HG02840 (cell line): ENCODE results near the gene AIG1.
"Not testable (repeated sequence)": the region's sequence is repeated elsewhere in the genome, so short reads cannot be mapped to it uniquely, and the experiment has no call there.

Experiments
- ATAC-seq: cut with Tn5 transposase; IDR thresholded peaks from one replicate; pipeline ENCODE4 v1.9.1; 2021; ENCODE audit warnings: mild to moderate bottlenecking, moderate library complexity, moderate number of reproducible peaks; ENCODE audit not compliant: unreplicated experiment, low FRiP score

AIG1 gene

DNA sequence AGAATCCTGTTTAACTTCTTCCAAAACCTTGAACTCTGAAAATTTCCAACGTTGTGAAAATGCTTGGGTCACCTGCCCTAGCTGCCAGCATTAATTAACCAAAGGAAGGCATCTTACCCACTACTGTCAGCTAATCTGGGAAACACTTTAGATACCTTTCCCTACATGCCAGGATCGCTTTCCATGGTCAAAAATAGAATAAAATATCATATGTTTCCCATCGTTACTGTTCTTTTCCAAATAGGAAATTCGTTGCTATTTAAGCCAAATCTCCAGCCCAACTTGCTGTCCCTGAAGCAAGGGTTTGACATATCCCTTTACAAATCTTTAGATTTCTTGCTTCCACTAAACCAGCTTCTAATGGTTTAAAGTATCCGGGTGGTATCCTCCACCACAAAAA is 157.5 kb downstream of the AIG1 start:
- ATAC-seq, result no peak

DNA sequence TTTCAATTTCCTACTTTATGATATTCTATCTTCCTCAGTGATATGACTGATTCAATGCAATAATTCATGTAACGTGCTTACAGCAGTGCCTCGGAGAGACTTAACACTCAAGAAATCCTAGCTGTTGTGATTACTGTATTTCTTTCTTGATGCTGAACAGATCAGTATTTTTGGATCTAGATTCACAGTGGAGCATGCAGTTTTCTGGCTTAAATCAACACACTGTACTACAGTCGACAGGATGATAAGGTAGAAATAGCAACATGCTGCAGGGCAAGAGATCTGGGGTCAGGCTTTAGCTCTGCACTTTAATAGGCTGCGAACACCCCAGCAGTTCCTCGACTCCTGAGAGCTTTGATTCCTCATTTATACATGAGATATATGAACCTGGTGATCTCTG is 161.0 kb downstream of the AIG1 start:
- no peak for ATAC-seq

DNA sequence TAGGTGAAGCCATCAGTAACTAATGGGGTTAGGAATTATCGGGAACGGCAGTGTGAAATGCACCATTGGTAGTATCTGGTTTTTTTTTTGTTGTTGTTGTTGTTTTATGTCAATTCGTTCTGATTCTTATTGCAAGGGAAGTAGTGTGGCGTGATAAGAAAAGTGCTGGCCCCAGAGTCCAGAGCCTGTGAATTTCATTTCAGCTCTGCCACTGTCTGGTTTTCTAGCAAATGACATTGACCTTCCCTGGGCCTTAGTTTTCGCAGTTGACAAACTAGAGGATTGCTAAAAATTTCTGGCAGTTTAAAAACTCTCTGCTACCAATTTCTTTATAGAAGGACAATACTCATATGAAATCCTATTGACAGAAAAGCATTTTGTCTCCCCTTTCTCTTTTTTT is 161.6 kb downstream of the AIG1 start:
- ATAC-seq, result no peak

DNA sequence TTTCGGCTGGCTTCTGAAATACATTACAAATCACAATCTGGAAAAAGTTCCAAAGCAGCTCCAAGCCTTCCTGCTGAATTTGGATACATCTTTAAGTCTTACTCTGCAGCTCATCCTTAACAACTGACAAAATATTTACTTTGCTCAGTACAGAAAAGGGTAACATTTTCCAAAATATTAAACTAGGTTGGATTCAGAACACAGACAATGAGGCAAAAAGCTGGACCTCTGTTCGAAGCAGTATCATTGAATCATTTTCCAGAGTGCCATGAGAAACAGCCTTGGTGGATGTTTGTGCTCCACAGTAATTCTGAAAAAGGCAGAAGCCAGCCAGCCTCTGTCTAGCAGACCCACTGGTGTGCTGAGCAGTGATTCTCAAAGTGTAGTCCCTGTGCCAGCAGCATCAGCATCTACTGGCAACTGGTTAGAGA is 162.1 kb downstream of the AIG1 start:
- no peak for ATAC-seq

DNA sequence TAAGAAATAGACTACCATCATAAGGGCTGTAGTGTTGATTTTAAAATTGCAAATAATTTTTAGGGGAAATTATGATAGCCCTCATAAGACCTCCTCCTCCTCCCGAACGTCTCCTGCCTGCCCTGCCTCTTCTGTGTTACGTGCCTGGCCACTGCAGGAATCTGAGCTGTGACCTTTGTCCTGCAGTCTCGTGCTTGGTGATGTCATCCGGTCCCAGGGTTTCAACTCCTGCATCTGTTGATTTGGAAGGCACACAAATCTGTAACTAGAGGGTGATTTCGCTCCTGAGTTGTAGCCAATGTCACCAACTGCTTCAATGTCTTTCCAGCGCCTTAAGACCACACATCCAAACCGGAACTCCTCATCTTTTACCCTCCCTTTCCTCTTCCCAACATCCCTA is 163.2 kb downstream of the AIG1 start:
- no peak for ATAC-seq

DNA sequence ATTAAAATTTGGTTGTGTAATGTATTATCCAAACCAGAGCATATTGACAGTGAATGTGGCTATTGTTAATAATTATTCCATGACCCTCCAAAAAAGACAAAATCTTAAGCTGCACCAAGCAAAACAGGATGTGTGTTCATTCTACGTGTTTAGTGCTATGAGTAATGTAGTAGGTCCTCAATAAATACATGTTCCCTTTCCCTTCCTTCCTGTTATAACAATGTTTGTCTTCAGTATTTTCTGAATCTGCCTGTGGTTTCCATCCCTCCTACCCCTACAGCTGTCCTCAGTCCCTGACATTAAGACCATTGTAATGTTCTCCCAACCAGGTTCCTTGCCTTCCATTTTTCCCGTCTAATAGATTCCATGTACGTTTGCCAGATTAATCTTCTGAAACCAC is 163.8 kb downstream of the AIG1 start:
- ATAC-seq, result no peak

DNA sequence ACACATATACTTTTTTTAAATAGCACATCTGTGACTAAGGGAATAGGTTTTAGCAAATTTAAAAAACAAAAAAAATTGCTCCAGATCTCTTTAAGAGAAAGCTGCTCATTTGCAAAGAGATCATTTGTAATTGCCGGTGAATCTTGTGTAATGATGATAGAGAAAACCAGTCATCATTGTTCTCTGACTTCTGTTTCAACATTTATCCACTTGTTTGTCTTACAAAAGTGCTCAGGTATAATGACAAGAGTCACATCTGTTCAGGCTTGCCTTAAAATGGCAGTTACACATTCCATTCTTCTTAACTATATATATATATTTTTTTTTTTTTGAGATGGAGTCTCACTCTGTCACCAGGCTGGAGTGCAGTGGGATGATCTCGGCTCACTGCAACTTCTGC is 165.2 kb downstream of the AIG1 start:
- no peak for ATAC-seq

DNA sequence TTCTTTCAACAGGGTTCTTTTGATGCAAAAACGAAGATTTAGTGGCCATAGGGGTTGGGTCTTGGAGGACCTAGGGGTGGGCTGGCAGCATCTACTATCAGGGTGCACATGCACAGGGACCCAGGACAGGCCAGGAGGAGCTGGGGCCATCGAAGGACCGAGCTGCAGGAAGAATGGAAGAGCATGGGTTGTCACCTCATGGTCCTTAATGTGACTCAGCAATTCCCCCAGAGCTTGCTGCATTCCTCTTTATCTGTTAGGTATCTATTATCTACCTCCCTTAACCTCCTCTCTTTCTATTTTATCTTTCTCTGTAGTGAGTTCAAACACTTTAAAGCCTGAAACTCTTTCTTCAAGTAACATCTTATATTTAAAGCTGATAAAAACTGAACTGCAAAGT is 167.0 kb downstream of the AIG1 start:
- no peak for ATAC-seq

DNA sequence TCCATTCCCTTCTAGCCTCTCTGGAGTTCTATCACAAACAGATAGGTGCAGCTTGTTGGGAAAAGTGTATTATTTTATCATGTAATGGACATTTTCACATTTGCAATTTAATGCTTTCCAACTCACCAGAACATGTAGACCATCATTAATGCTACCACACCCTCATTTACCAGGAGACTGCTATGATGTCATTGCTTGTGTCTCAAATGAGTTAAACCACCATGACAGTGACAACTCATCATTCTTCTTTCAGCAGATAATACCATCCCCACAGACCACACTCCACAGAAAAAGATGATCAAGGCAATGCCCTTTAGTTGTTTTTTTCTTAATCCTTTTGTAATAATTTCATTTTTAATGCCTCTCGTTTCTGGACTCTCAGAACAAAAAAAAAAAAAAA is 168.7 kb downstream of the AIG1 start:
- ATAC-seq, result no peak

DNA sequence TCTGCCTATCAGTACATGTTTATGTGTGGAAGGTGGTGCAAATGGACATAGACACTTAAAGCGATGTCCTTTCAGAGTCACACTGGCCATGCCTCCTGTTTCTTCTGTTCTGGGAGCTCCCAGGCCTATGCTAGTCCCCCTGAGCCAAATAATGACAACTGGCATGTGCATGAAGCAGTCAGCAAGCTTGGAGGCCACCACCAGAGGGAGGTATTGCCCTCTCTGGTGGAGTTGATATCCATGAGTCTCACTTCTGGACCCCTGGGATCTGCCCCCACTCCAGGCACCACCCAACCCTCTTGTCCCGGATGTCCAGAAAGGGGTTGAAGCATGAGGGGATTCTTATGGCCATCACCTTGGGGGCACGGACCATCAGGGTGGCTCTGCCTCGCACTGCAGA is 172.2 kb downstream of the AIG1 start:
- no peak for ATAC-seq

DNA sequence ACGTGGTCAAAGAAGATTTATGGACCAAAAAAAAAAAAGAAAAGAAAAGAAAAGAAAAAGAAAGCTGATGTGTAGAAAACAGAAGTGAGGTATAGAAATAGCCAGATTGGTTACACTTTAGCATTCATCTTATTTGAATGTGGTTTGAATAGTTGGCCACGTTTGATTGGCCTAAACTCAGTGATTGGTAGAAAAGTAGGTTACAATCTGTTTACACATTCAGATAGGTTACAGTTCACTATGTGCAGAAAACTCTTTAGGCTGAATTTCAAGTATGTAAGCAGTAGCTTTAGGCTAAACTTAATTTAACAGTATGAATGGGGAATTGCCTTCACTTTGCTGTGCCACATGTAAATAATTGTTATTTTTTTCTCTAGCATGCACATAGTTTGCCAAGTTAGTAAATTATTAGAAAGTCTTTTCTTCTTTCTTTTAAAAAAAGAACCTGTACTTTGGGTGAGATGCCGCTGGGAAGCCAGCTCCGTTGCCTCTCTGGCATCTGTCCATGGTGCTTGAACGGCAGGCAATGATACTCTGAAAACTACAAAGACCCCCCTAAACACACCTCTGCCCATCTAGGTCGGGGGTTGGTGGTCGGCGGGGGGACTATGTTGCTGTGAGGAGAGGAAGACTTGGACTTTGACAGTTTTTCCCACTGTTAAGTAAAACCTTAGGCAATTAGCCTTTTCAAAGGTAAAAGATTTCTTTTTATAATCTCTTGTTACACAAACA is 173.0 kb downstream of the AIG1 start:
- no peak for ATAC-seq

DNA sequence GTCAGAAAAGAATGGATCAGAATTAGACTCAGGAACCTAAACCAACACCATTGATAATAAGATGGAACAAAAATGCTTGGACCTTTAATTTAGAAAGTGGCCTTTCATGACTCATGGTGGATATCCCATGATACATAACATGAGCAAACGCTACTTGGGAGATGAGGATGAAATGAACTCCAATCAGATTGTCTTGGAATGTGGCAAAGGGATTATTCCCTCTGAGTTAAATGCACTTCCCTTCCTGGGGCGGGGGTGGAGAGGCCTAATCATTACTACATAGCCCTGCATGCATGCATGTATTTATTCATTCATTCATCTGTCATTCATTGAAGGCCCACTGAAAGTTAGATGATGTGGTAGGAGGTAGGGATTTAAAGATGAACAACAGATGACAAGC is 174.0 kb downstream of the AIG1 start:
- no peak for ATAC-seq

DNA sequence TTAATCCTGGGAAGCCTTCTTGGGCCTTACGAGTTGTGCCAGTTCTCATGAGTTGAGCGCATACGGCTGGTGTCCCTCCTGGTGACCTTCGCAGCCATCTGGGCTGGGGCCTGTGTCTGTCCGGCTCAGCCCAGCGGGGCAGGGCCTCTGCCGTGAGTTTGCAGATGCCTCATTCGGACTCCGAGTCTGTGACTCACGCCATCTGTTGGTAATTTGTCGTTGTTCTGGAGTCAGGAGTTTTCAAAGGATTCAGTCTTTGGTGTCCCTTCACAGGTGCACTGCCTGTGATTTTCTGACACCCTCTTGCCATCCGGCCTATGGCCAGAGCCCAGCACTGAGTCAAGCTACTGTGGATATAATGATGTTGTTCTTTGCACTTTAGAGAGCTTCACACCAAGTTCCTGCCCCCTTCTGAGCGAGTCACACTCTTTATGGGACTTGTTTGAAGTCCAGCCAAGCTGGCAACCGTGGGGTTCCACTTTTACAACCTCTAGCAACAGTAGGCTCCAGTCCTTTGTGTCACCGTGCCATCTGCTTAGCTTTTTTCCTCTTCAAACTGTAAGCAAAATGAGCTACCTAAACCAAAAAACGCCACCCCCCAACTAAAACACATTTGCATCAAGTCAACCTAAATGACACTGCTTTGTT is 175.6 kb downstream of the AIG1 start:
- no peak for ATAC-seq

DNA sequence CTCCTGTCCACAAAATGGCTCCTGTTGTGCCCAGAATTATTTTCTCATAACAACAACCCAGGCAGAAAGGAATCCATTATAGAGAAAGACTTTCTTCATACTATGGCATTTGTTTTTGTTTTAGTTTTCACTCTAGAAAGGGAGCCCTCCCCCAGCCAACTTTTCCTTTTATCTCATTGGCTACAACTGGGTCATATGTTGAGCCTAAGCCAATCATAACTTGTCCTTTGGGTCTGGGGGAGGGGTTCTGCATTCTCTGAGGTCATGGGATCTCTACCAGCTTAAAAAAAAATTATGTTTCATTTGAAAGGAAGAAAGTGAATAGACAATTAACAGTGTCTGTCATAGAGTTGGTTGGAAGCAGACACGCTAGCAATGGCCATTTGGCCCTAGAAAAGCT is 177.6 kb downstream of the AIG1 start:
- ATAC-seq, result no peak

DNA sequence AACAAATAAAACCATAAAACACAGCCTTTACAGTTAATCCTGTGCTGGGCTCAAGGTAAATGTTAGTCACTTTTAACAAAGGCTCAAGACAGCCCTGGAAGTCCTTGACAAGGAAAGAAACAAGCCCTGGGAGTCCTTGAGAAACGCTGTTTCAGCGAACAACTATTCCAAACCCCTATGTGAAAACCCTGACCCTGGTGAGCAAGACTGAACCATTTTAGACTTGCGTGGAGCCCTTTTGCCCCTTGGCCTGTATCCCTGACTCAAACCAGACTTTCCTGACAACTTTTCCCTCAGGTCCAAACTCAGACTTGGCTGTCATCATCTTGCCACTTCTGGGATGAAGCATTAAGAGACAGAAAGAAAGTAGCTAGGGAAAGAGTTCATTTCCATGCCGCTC is 180.4 kb downstream of the AIG1 start:
- no peak for ATAC-seq

DNA sequence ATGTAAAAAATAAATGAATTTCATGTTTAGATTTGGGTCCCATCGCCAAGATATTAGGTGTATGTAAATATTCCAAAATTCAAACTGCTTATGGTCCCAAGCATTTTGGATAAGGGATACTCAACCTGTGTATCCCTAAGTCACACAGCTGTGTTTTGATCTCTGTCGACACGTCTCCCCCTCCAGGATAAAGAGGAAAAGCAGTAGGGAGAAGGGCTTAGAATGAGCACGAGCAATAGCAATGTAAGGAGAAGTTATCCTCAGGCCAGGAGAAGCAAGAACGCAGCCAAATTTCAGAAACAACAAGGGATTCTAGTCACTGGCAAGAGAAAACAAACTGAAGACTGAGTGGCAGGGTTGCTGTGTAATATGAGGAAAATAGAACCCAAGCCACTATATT is 181.2 kb downstream of the AIG1 start:
- ATAC-seq, result no peak

DNA sequence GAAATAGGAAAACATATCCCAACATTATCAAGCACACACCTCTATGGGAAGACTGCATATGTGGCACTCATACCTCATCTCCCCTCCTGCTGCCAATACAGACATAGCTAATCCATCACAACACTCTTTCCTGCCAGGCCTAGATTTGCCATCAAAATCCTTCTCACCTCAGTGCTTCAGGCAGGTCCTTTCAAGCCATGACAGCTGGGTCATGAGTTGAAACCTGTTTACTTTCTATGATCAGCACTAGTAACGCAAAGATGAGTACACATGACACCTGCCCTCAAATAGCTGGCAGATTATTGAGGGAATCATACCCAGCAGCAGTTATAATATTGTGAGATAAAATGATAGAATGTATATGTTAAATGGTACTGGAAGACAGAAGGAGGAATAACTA is 183.1 kb downstream of the AIG1 start:
- no peak for ATAC-seq

DNA sequence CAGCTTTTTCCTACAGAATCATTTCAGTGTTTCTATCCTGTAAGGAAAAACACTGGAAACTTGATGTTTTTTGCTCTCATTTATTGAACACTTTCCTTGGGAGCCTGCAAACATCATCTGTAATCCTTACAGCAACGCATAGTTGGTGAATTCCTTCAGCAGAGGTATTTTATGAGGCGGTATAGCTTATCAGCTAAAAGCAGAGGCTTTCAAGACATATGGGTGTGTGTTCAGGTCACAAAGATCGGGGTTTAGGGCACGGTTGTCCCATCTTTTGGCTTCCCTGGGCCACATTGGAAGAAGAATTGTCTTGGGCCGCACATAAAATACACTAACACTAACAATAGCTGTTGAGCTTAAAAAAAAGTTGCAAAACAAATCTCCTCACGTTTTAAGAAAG is 185.0 kb downstream of the AIG1 start:
- ATAC-seq, result no peak

DNA sequence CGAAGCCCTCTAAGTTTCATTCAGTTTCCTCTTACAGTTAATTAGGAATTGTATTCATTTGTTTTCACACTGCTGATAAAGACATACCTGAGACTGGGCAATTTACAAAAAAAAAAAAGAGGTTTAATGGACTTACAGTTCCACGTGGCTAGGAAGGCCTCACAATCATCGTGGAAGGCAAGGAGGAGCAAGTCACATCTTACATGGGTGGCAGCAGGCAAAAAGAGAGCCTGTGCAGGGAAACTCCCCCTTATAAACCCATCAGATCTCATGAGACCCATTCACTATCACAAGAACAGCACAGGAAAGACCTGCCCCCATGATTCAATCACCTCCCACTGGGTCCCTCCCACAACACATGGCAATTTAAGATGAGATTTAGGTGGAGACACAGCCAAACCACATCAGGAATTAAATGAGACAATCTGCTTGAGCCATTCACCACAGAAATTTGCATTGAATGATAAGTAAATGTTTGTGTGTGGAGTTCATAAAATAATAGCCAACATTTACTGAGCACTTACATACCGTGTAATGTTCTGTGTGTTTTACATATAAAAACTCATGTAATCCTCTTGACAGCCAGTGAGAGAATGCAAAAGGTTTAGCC is 185.6 kb downstream of the AIG1 start:
- ATAC-seq, result not testable (repeated sequence)

DNA sequence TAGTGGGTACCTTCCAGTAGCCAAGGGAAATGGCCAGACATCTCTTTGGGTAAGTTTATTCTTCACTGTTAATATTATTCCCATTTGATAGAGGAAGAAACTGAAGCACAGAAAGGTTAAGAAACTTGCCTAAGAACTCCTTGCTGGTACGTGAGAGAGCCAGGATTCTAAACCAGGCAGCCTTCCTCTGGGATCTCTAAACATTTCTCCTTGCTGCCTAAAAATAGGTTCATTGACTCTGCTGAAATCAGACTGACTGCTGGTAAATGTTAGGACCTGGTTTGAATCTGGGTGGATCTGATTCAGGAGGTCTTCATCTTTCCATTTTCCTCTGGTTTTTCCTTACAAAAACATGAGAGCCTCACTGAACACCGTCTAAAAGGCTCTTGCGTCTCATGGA is 186.9 kb downstream of the AIG1 start:
- no peak for ATAC-seq

DNA sequence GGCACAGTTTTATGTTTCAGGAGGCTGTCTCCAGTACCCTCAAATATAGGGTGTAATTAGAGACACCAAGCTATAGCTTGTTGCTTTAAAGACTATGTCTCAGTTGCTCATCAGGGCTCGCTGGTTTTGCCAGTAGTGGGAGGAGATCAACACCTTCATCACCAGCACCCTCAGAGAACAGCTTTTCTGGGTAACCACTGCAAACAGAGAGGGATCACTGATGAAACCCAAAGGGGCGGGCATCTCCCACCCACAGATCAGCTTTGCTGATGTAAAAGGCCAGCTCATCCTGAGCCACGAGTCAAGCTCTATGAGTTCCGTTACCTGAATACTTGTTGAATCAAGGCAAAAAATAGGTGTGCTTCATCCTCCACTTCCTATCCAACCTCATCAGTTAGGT is 187.7 kb downstream of the AIG1 start:
- ATAC-seq, result no peak

DNA sequence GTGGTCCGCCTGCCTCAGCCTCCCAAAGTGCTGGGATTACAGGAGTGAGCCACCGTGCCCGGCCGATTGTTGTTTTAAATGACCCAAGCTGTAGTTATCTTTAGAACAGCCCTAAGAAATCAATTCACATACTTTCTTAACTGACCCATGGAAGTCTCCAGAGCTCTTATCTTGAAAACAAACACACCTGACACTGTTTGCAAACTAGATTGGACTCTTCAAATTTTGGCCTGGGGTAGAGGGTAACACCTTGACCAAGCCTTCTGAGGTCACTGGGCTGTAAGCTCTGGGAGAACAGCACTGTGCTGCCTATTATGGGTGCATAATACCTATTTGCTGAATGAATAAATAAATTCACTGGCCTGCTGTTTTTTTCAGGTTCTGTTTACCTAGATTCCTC is 190.6 kb downstream of the AIG1 start:
- no peak for ATAC-seq
